A549 treated with GW870086 at 1 μM for 4 hours (cell line): Measurements from ENCODE around the gene MAN2A2. TPM values are rescaled to one million over a fixed set of nuclear protein-coding genes. Genes with fewer than 3 reads are reported as not detected.

Experiments
- total RNA-seq: library from RNA; stranded (reverse); fragments of 200-300 nt; extraction: Qiagen RNA extraction; gene quantifications from 5 replicates; pipeline ENCODE4 v1.2.3, GENCODE V29; 2022; ENCODE audit warnings: low read depth

The MAN2A2 gene
- 21.5 to 31.1 TPM (median 29.2 TPM) in 5 replicates for total RNA-seq

DNA sequence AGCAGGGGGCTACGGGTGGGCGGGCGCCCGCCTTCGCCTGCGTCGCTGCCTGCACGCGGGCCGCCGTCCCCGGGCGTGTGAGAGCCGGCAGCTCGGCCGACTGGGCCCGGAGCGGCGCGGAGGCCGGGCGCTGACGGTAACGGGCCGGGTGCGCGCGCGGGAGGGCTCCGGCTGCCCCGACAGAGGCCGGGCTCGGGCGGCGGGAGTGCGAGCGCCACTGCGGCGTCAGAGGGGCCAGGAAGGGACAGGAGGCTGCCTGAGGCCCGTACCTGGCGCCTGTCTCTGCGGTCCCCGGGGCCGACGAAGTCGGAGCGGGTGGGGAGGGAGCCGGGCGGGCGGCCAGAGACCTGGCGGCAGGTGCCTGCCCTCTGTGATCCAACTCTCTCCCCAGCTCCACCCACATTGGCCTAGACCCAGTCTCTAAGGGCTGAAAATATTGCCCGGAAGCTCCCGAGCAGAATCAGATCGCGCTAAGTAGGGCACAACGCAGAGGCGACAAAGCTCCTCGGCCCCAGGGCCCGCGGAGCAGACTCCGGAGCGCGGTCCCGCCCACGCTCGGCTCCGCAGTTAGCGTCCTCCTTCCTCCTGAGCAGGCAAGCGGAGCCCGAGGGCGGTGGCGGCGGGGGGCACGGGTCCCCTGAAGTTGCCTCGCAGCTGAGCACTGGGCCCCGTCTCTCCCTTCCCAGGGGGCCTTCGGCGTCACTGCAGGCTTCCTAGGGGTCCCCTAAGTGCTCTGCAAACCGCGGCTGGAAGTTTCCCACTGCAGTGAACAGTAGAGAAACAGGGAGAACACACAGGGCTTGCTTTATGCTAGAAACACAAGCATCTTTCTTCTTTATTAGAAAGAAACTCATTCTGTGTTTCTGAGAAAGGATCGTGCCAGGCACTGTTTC is at the start of gene MAN2A2:
Gene MAN2A2, plus strand, starts transcription at position 463 of the 893 bp plus-strand sequence. CDS start 906 bp downstream, outside the sequence.

DNA sequence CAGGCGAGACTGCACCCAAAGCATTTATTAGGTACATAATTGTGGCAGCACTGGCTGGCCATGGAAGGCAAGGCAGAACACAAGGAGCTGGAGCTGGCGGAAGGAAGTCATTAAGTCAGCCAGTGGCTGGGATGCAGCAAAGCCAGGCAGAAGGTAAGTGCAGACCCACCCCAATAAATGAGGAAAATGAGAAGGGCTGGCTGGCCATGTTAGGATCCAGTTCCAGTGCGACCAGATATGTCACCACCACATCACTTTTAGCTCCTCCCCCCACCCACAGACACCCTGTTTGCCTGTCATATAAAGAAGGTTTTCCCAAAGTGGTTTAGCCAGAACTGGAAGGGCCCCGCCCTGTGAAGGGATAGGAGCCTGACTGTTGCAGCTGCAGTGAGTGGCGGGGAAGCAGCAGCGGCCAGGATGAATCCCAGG is 34.8 kb upstream of the MAN2A2 start, which contains the start of gene FURIN:
Gene FURIN, plus strand, starts transcription at position 328 of the 429 bp plus-strand sequence. CDS start 7,153 bp downstream, outside the sequence.

GRCh38 chr15:90883976-90884718 is 19.0 kb upstream of the MAN2A2 start, which contains the start of gene FES:
Gene FES, plus strand, starts transcription at chr15:90884504. Its CDS starts 542 bp downstream, at chr15:90885046.

DNA sequence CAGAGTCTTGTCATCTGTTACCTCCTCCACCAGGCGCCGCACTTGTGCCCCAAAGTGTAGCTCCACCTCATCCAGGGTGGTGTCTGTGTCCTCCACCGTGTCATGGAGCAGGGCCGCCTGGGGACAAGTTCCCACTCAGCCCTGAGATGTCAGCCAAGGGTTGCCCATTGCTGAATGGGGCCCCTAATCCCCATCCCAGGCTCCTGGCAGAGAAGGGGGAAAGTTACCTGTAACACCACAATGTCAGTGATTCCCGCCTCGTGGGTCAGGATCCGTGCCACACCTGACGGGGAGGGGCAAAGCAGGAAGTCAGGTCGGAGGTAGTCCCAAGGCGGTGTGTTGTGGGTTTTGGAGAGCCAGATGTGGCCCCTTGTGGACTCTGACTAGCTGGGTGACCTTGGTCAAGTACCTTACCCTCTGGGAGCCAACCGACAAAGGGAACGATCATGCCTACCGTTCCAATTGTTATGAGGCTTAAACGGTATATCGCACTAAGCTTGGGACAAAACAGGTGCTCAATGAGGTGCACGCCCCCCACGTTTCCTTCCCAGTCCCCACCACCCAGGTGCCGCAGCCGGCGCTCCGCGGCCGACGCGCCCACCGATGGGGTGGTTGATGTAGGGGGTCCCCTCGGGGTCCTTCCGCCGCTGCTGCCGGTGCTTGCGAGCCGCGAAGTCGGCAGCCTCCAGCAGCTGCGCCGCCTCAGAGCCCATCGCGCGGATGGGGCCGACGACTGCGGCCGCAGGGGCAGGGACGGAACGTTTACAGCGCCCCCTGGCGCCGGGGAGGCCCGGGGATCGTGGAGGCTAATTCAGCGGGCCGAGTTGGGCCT is 28.9 kb downstream of the MAN2A2 start, which contains the start of gene HDDC3:
Gene HDDC3, minus strand, starts transcription at position 722 of the 832 bp plus-strand sequence. Its CDS starts 9 bp downstream, at position 713.

GRCh38 chr15:90934949-90935751 is 32.0 kb downstream of the MAN2A2 start, which contains the start of gene UNC45A:
Gene UNC45A, plus strand, starts transcription at chr15:90935285. Its CDS starts 40 bp downstream, at chr15:90935325.

DNA sequence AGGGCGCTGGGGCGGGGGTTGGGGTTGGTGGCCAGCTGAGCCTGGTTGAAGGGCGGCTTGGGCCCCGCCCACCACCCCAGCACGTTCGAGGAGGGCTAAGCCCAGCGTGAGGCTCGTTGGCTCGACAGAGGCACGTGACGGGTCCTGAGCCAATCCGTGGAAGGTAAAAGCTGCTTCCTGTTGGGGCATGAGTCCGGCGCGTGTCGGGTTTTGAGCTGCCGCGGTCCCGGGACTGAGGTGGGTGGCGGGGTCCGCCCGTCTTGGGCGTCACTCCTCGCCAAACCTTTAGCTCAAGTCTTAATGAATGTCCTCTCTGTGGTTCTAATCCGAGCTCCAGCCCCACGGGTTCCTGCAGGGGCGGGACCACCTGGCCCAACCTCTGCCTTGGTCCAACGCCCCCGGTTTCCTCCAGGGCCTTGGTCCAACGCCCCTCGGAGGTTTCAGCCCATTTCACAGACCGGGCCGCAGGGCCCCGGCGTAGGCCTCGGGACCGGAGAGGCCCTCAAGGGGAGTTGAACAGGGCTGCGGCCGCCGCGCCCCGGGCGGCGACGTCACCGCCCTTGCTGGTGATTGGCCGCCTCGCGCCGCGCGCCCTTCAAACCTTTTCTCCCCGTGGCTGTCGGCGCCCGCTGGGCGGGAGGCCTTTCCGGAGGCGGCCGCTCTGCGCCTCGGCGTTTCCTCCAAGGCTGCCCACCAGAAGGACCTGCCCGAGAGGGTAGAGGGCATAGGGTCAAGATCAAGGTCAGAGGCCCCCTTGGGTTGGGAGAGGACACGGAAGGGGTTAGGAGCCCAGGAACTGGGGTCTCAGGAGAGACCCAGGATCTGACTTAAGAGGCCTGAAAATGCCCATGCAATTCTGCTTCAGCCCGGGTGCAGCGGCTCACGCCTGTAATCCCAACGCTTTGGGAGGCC is 51.9 kb downstream of the MAN2A2 start, which contains the start of gene RCCD1:
Gene RCCD1, plus strand, starts transcription at position 173 of the 912 bp plus-strand sequence. CDS start 1,851 bp downstream, outside the sequence.

Other genes with a start within 250 kb of the MAN2A2 start
- gene BLM, start 186.0 kb upstream of the MAN2A2 start, total RNA-seq = 11.0 to 13.3 TPM (median 11.9 TPM) in 5 replicates
- 43.7 to 65.2 TPM (median 59.3 TPM) in 5 replicates for gene FURIN, start 34.7 kb upstream of the MAN2A2 start, total RNA-seq
- gene FES, start 18.8 kb upstream of the MAN2A2 start, total RNA-seq = 0.51 to 1.3 TPM (median 0.99 TPM) in 5 replicates
- 27.1 to 34.8 TPM (median 30.9 TPM) in 5 replicates for gene HDDC3, start 29.2 kb downstream of the MAN2A2 start, total RNA-seq
- 52.7 to 60.0 TPM (median 54.3 TPM) in 5 replicates for gene UNC45A, start 32.0 kb downstream of the MAN2A2 start, total RNA-seq
- 31.1 to 52.4 TPM (median 37.1 TPM) in 5 replicates for gene RCCD1, start 51.6 kb downstream of the MAN2A2 start, total RNA-seq
- gene PRC1, start 91.2 kb downstream of the MAN2A2 start, total RNA-seq = 181 to 221 TPM (median 207 TPM) in 5 replicates
- 12.3 to 17.6 TPM (median 15.0 TPM) in 5 replicates for gene VPS33B, start 119.3 kb downstream of the MAN2A2 start, total RNA-seq
- 0.06 to 0.15 TPM (median 0.12 TPM) in 4 of 5 replicates, not detected in the other for gene SV2B, start 197.0 kb downstream of the MAN2A2 start, total RNA-seq